ENCODE data around the gene PSAPL1.

The PSAPL1 gene

DNA sequence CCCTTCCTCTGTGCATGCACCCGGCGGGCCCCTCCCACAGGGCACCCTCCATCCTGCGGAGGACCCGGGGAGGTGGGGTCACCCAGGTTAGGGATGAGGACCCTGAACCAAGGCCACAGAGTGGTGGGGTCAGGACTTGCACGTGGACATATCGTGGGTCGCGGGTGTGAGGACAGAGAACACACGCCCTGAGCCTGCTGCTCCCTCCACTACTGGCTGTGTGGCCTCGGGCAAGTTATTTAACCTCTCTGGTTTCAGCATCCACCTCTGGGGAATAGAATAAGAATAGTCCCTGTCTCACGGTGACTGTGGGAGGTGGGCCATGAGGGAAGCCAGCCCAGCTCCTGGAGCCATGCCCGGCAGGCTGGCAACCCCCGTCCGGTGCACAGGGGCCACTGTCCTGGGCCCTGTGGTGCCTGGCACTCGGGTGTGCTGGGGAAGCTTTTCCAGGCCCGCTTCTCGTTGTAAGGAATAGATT, 5.1 kb downstream of the PSAPL1 start:
- no peak for DNase-seq

GRCh38 chr4:7429069-7429416, 5.7 kb downstream of the PSAPL1 start:
- no peak for DNase-seq

DNA sequence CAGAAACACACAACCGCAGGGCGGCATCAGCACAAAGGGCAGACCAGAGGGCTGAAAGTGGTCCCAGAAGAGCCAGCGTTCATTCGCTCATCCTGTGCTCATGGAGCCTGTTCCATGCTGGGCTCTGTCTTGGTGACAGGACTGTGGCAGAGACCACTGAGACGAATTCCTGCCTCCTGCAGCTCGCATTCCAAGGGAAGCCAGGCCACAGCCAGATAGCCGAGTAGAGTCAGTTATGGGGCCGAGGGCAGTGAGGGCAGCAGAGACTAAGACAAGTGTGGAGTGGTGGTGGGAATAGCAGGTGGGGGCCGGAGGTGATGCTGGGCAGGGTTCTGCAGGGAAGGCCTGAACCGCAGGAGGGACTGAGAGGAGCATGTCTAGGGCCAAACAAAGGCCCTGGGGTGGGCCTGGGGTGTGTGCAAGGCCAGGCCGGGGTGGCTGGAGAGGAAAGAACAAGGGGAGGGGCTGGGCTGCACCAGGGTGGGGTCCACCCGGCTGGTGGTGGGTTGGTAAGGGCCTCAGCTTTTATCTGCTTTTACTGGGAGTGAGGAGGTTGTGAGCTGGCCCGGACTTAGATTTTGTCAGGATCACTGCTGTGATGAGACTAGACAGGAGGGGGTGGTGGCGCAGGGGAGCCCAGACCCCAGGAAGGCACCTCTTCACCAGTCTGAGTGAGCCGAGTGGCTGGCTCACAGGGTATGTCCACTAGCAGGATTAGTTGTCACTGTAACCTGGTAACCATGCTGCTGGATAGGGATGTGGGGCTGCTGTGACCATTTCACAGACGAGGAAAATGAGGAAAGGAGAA, 6.3 kb downstream of the PSAPL1 start:
- no peak for DNase-seq

- DNase-seq, result no peak
Observed at GRCh38 chr4:7427831-7428260, 6.9 kb downstream of the PSAPL1 start.

- no peak for DNase-seq
Observed at GRCh38 chr4:7427361-7427760, 7.4 kb downstream of the PSAPL1 start.

- DNase-seq, result no peak
Observed at GRCh38 chr4:7426525-7427171, 8.1 kb downstream of the PSAPL1 start.

GRCh38 chr4:7425591-7426468, 8.9 kb downstream of the PSAPL1 start:
- no peak for DNase-seq

DNA sequence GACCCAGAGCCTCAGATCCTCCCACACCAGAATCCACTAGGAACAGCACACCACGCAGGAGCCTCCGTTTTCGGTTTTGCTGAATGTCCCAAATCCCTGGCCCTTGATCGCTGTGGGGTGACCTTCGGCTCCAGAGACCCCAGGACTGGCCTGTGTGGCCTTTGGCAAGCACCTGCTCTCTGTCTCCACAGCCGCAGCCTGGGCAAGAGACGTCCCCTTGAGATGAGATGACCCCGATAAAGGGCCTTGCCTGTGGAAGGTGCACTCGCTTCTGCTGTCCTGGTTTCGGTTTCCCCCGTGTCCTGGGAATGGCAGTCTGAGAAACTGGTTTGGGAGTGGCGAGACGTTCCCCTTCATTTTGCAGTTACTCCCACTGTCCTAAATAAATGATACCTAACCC, 9.6 kb downstream of the PSAPL1 start:
- no peak for DNase-seq

DNA sequence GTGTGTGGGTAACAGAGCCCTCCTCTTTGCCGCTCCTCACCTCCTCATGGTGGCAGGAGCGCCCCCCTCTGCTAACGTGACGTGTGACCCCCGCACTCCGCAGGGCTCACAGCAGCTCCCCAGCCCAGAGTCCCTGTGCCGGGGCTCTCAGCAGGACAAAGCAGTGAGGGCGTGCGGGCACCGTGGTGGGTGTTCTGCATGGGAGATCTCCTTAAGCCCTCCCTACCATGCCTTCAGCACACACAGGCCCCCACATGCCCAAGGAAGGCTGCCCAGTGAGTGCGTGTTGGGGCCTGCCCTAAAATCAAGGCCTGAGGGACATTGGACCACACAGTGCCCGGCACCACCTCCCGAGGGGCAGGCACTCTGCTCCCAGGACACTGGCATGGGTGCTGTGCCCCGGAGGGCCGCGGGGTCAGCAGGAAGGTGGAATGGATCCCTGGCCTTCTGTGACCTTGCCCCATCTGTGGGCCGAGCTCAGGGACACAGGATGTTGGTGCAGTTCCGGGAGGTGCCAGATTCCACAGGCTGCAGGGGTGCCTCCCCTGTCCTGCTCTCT, 10.1 kb downstream of the PSAPL1 start:
- DNase-seq, result no peak

DNA sequence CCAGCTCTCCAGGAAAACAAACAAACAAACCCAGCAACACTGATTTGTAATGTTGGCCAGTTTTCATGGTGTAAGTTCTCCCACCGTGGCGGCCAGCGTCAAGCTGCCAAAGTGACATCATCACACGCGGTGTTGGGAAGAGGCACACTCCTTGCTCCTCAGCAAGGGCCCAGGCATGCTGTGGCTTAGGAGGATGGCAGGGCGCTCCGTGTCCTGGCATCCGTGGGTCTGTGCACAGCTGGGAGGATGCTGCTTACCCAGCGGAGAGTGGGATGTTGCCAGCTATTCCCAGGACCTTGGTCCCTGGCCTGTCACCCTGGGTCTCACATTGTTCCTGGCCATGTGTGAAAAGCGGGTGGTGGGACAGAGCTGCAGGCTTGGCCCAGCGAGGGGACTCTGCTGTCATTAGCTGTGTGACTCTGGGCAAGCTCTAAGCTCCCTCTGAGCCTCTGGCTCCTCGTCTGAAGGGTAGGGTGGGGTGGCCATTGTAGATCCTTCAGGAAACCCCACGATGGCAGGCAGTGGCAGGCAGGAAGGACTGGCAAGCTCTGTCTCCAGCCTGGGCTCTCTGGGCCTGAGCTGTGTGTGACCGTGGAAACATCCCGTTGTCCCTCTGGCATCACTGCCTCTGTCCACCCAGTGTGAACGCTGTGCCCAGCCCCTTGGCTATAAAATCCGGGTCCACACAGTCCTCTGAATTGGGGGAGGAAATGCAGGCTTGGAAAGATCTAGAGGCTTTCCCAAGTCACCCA, 10.8 kb downstream of the PSAPL1 start:
- DNase-seq, result no peak

DNA sequence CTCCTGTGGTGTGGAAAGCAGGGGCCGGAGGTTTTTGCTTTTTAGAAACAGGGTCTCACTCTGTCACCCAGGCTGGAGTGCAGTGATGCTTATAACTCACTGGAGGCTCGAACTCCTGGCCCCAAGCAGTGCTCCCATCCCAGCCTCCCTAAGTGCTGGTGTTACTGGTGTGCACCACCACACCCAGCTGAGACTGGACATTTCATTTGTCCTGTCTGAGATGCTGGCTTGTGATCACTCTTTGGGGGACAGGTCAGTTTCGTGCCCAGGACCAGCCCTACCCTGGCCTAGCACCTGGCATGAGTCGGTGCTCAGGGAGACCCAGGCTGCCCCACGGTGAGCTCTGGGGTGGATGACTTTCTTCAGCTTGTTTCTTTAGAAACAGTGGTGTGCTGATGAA, 11.3 kb downstream of the PSAPL1 start:
- DNase-seq, result no peak

GRCh38 chr4:7422898-7423180, 11.9 kb downstream of the PSAPL1 start:
- no peak for DNase-seq

GRCh38 chr4:7422151-7422897, 12.4 kb downstream of the PSAPL1 start:
- DNase-seq, result no peak

DNA sequence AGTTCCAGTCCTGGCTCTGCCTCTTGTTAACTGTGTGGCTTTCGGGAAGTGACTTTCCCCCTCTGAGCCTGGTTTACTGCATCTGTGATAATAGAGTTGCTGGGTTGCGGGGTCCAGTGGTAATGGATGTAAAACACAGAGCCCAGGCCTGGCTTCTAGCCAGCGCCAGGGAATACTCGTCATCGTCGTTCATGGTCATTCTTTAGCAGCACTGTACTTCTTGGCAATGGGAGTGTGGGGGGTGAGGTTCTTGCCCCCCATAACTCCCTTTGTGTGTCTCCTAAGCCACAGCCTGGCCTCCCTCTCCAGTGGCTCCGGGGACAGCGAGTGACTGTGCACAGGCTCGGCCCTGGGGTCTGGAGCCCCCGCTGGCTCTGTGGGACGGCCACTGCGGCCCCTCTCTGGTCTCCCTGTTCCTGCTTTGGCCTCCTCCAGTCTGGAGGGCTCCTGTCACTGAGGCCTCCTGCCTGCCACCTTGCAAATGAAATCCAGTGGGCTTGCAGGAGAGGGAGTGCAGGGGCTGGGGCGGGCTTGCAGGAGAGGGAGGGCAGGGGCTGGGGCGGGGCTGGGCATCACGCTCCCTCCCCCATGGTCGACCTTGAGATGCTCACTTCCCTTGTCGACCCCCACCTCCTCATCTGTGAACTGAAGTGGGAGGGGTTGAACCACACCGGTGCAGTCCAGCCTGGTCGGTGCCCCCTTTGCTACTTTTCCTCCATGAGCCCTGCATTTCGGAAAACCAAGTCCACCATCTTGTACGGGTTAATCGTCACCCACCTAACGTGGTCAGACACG, 13.2 kb downstream of the PSAPL1 start:
- DNase-seq, result no peak

DNA sequence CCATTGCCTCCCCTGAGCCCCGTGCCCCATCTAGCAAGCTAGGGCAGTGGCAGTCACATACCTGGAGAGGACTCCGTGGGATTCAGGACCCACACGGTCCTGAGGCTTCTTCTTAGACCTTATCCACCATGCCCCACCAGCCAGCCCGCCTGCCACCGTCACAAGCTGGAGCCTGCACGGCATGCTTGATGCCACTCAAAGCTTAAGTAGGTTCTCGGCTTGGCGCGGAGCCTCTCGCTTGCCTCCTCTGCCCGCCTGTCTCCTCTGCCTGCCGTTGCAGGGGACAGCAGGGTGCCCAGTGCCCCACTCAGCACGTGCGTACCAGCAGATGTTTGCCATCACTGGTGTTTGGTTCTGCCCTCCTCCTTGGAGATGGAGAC, 14.1 kb downstream of the PSAPL1 start:
- no peak for DNase-seq

GRCh38 chr4:7419961-7420660, 14.6 kb downstream of the PSAPL1 start:
- no peak for DNase-seq

DNA sequence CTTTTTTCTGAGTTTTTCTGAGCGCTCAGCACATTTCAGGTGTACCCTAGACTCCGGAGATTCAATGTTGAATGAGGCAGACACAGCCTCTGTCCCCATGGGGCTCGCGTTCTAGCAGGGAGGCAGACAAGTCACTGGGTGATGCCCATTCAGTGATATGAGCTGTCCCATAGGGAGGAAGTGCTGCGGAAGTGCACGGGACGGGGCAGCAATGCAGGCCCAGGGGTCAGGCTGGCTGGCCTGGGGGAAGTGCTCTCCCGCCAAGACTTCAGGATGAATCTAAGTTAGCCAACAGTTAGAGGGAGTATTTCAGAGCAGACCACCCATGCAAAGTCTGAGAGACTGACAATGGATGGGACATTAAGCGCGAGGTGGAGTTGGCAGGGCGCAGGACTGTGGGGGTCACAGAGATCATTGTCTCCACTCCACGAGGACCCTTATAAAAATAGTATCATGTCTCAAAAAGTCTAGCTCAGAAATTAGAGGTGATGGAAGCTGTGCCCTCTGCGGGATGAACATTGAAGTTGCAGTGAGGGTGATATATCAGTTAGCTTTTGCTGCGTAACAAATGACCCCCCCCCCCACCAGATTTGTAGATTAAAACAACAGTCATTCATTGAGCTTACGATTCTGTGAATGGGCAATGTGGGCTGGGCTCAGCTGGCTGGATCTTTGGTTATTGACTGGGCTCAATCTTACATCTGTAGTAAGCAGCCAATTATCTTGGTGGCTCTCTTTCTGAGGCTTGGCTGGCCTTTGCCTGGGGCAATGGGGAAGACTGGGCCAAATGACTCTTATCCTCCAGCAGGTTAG, 16.4 kb downstream of the PSAPL1 start:
- no peak for DNase-seq

DNA sequence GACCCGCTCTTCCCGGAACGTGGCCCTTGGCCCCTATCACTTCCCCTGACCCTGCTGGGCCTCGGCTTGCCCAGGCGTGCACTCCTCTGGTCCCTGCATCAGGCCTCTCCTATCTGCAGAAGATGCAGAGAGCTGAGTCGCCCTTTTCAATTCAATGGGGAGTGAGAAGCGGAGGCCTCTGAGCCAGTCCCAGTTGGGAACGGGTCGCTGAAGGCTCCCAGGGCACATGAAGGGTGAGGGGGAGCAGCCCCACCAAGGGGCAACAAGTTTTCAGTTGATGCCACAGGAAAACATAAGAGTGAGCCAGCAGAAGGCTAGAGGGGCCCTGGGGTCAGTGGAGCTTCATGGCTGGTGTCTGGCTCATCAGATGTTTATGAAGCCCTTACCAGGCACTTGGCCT, 17.1 kb downstream of the PSAPL1 start:
- DNase-seq, result no peak

DNA sequence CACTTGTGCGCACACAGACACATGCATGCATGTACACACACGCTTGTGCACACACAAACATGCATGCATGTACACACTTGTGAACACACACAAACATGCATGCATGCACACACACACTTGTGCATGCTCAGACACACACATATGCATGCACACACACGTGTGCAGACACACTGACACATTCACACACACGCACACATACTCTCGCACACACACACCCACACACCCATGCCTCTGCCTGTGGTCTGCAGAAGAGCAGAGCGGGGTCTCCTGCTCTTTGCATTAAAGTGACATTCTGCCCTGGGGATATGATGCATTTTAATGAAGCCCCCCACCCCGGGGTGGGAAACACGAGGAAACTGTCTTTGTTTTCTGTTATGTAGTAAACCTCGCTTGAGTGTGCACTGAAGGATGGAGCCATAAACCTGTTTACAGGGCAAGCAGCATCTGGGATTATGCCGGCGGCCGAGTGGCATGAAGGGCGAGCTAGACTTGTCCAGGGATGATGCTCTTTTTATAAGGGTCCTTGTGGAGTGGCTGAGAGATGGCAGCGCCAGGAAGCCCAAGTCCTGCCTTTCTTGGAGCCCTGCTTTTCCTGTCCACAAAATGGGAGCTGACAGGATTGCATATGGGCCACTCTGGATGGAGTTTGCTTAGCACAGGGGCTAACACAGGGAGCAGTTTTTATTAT, 17.8 kb downstream of the PSAPL1 start:
- no peak for DNase-seq

All from GOT3 (cell line).